GM21447 (cell line): Measurements from ENCODE around the gene NECAB3.
"Not testable (repeated sequence)": the region's sequence is repeated elsewhere in the genome, so short reads cannot be mapped to it uniquely, and the experiment has no call there.

ENCODE experiments used
- ATAC-seq: cut with Tn5 transposase; IDR thresholded peaks from one replicate; pipeline ENCODE4 v1.9.1; 2021; ENCODE audit not compliant: unreplicated experiment

Gene NECAB3

GRCh38 chr20:33651562-33652048, 22.6 kb downstream of the NECAB3 start:
- ATAC-seq, result no peak

GRCh38 chr20:33650753-33651561, 23.3 kb downstream of the NECAB3 start:
- ATAC-seq, result no peak

- ATAC-seq, result no peak
These were observed 24.0 kb downstream of the NECAB3 start for GRCh38 chr20:33650111-33650752.

- ATAC-seq, result no peak
These were observed 25.0 kb downstream of the NECAB3 start for GRCh38 chr20:33649201-33649681.

GRCh38 chr20:33648396-33649004, 25.7 kb downstream of the NECAB3 start:
- no peak for ATAC-seq

GRCh38 chr20:33647603-33648395, 26.4 kb downstream of the NECAB3 start:
- ATAC-seq, result peak; percentile 53

GRCh38 chr20:33646959-33647602, 27.1 kb downstream of the NECAB3 start:
- not testable (repeated sequence) for ATAC-seq

- no peak for ATAC-seq
These were observed 28.0 kb downstream of the NECAB3 start for GRCh38 chr20:33646191-33646590.

- no peak for ATAC-seq
These were observed 28.8 kb downstream of the NECAB3 start for GRCh38 chr20:33645396-33645795.

GRCh38 chr20:33645072-33645358, 29.2 kb downstream of the NECAB3 start:
- ATAC-seq, result no peak

GRCh38 chr20:33644313-33645071, 29.7 kb downstream of the NECAB3 start:
- no peak for ATAC-seq

- no peak for ATAC-seq
These were observed 33.9 kb downstream of the NECAB3 start for GRCh38 chr20:33640287-33640686.

GRCh38 chr20:33636776-33637175, 37.5 kb downstream of the NECAB3 start:
- no peak for ATAC-seq

- no peak for ATAC-seq
These were observed 38.9 kb downstream of the NECAB3 start for GRCh38 chr20:33635341-33635740.

- ATAC-seq, result not testable (repeated sequence)
These were observed 42.3 kb downstream of the NECAB3 start for GRCh38 chr20:33631910-33632309.

- ATAC-seq, result no peak
These were observed 43.7 kb downstream of the NECAB3 start for GRCh38 chr20:33630507-33630906.

- ATAC-seq, result no peak
These were observed 44.2 kb downstream of the NECAB3 start for GRCh38 chr20:33629979-33630378.

- ATAC-seq, result no peak
These were observed 44.7 kb downstream of the NECAB3 start for GRCh38 chr20:33629533-33629932.

GRCh38 chr20:33627577-33628216, 46.5 kb downstream of the NECAB3 start:
- ATAC-seq, result no peak
